Limb (tissue), 2 donors: ENCODE measurements around the gene SARS1.
"Not testable (repeated sequence)": the region's sequence is repeated elsewhere in the genome, so short reads cannot be mapped to it uniquely, and the experiment has no call there.

ENCODE experiments used
- DNase-seq, 2 donors: peaks; one replicate each; pipeline ENCODE4 v3.0.0-alpha.2; 2016; ENCODE audit errors: extremely low spot score in 2 of 2

The SARS1 gene

DNA sequence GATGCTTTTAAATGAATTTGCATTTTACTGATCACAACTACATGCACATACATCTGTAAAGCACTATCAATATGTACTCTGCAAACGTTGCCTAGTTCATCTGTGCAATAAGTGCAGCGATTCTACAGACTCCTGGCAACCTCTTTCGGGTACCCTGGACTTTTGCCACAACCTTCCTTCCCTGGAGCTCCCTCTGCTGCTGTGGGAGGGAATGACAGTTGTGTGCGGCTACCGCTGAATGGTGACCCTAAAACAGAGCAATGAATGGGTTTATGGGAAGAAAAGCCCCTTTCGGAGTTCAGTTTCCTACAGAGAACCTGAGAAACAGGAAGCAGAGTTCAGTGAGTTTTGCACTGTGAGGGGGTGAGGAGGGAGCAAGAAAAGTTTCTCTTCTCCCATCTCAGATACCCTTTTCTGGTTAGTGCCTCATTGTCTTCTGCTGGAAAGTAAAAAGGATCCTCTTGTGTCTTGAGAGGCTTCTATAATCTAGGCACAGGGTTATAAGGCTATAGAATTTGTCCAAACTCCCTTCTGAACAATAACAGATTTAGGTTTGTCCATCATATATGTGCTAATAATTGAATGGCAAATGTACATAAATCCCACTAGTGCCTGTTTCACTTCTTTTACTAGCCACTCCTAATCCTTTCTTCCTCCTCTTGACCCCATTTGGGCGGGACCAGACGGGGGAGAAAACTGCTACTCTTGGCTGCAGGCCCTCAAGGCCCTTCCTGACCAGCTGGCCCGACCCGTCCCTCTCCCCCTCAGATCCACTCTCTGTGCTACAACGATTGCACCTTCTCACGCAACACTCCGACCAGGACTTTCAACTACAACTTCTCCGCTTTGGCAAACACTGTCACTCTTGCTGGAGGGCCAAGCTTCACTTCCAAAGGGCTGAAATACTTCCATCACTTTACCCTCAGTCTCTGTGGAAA is 19.8 kb upstream of the SARS1 start:
- no peak for DNase-seq

DNA sequence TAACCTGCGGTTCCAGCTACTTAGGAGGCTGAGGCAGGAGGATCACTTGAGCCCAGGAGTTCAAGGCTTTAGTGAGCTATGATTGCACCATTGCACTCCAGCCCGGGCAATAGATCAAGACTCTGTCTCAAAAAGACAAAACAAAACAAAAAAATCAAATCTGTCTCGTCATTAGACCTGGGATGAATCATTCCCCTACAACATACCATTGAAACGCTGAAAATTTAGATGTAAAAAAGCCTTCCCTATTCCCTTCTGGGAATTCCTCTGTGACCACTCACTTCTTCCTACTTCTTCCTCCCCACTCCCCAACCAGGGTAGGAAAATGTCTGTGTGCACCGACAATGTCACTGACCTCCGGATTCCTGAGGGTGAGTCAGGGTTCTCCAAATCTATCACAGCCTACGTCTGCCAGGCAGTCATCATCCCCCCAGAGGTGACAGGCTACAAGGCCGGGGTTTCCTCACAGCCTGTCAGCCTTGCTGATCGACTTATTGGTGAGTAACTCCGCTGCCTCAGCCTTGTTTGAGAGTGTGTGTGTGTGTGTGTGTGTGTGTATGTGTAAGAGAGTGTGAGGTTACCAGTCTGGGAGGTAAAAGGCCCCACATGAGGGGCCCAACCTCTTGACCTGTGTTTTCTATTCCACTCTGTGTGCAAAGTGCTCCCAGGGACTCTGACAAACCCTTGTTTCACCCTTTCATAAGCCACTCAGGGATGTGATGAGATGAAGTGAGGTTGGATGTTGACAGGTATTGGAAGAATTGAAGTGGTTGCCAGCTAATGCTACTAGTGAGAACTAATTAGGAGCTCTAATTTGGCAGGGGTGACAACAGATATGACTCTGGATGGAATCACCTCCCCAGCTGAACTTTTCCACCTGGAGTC is 16.3 kb upstream of the SARS1 start:
- DNase-seq, result no peak

DNA sequence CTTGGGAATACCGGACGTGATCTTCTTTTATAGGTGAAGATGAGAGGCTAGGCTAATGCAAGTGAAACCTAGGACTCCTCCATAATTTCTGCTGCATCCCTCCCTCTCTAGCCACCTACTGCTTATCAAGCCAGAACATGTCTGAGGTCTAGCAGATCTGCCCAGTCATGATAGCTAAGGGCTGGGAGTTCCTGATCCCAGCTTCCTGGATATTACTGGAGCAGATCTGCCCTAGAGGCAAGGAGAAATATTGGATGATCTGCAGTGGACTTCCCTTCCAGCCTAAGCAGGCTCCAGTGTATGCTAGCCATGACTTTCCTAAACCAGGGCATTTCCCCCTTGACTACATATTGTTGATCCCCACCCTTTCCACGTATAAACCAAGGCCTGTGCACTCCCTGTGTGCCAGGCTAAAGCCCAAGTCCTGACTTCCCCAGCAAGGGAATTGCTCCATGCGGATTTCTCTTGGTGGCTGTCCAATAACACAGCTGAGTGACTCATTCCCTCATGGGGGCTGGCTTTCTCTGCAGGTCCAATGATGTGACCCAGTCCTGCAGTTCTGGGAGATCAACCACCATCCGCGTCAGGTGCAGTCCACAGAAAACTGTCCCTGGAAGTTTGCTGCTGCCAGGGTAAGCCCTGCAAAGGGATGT is 15.5 kb upstream of the SARS1 start:
- DNase-seq, result no peak

- no peak for DNase-seq
Measured at GRCh38 chr1:109198745-109199144, 15.0 kb upstream of the SARS1 start.

DNA sequence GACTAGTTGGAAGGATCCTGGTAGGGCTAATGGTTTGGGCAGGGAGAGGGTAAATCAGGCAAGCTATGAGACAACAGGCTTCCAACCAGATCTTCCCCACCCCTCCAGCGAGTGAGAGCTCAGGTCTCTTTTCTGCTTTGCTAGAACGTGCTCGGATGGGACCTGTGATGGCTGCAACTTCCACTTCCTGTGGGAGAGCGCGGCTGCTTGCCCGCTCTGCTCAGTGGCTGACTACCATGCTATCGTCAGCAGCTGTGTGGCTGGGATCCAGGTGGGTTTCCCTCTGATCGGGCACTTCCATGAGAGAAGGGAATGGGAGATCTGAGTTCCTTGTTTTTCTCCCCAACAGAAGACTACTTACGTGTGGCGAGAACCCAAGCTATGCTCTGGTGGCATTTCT is 14.0 kb upstream of the SARS1 start:
- DNase-seq, result no peak

- DNase-seq, result no peak
Measured at GRCh38 chr1:109201123-109201703, 12.5 kb upstream of the SARS1 start.

GRCh38 chr1:109204484-109204883 is 9.2 kb upstream of the SARS1 start:
- no peak for DNase-seq

DNA sequence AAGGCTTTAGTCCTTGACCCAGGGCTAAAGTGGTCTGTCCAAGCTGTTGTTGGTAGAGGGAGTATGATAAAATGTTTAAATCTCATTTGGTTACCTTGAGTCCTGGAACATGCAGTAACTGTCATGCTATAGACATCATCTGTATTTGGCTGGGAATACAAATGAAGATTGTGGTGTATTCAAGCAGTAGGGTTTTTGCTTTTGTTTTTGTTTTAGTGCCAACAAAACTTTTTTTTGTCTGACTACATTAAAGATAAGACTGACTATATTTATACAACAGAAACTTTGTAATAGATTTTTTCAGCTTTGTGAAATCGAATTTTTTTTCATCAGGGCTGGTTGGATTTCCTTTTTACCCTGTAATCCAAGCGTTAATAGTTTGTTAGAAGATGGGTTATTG is 7.4 kb upstream of the SARS1 start:
- no peak for DNase-seq

- no peak for DNase-seq
Measured at GRCh38 chr1:109207467-109208103, 6.1 kb upstream of the SARS1 start.

DNA sequence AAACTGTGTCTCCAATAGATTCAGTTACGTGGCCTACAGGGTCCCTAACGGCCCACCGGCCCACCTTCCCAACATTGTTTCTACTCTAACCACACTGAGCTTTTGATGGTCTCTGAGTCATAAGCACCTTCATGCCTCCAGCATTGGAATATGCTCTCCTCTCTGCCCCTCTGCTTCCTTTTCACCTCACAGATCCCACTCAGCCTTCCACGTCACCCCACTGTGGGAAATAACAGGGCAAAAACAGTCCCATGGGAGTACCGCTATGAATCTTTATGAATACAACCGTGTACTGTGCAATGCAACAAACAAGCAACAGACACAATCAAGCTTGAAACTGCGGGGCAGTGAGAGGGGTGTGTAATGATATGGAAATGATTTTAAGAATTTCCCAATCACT is 5.3 kb upstream of the SARS1 start:
- DNase-seq, result no peak

GRCh38 chr1:109208836-109209463 is 4.8 kb upstream of the SARS1 start:
- DNase-seq, result no peak

- DNase-seq, result no peak
Measured at GRCh38 chr1:109210058-109210457, 3.7 kb upstream of the SARS1 start.

DNA sequence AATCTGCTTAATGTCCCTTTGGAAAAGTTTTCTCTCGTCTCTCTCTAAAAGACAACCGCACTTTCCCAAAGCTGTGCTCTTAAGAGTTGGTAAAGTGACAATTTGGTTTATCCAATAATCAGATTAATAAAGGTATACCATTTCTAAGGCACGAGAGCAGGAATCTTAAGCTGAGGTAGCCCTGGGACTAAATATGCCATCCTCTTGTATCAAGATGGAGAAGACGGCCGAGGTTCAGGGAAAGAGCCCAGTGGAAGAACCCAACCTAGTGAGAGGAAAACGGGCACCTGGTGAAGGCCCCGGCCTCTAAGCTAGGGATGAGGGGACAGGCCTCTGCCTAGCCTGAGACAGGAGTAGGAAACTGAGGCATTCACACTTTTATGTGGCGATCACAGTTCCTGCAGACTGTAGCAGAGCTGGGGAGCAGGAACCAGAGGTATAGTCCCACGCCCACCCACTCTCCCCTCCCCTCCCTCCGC is 334 bp upstream of the SARS1 start:
- DNase-seq, result no peak

DNA sequence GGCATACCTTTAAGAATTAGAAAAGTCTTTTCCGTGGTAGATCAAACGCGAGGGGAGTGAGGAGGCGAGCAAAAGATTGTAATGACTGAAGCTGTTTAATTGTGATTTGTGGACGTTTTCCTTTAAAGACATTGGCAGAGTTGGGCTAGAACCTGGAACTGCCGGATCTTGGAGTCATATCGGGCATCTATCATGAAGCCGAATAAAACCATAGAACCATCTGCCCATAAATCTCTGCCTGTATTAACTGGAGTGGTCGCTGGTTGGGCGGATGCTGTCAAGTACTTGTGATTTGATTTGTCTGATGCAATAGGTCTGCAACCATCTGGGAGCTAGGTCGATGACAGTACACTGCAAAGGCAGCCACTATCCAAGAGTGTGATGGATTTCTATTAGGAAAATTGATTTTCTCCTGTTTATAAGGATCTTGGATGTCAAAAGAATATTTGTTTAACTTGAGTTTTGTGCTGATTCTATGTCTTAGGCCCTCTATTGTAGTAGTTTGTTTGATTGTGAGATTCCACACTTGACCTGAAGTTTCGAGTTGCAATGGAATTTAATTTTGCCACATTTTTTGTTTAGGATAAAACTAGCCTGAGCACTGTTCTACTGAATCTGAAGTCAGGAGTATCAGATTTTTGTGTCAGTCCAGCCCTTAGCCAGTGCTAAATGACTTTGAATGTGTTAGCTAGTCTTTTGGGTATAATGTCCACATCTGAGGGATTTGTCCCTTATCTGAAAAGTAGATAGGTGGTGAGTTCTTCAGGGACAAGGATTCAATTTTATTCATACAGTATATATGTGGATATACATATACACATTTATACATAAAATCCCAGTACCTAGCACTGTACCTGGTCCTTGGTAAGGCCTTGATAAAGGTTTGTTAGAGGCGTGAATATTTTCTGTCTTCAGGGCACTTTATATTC is 1.2 kb downstream of the SARS1 start:
- no peak for DNase-seq

GRCh38 chr1:109216662-109217061 is 2.9 kb downstream of the SARS1 start:
- no peak for DNase-seq

DNA sequence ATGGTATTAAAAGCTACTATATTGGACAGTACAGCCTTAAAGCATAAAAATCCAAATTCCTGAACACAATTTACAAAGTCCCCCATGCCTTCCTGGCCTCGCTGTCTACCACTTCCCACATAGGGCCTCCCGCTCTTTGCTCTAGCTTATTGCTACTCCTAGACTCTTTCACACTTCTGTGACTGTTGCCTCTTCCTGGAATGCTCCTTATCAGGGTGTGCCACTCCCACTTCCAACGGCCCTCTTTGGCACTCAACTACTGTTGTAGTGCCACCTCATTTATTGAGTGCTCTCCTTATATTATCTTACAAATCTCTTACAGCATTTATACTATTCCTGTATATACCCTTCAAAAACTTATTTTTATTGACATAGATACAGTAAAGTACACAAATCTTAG is 4.8 kb downstream of the SARS1 start:
- DNase-seq, result no peak

DNA sequence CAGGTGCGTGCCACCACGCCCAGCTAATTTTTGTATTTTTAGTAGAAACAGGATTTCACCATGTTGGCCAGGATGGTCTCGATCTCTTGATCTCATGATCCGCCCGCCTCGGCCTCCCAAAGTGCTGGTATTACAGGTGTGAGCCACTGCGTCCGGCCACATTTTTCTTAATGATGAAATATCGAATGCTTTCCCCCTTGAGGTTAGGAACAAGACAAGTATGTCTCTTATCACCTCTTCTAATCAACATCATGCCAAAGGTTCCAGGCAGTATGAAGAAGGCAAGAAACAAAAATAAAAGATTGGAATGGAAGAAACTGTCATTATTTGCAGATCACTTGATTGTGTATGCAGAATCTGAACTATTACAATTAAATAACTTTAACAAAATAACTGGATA is 7.5 kb downstream of the SARS1 start:
- DNase-seq, result not testable (repeated sequence)

- DNase-seq, result no peak
Measured at GRCh38 chr1:109225308-109225707, 11.6 kb downstream of the SARS1 start.

- DNase-seq, result no peak
Measured at GRCh38 chr1:109225711-109226445, 12.2 kb downstream of the SARS1 start.
